Stromal cell of bone marrow (primary cell): Measurements from ENCODE around the gene VRK1.
A peak's percentile ranks its signal among the peaks of the same experiment; 100 is the strongest.

Experiments used
- DNase-seq: peaks from one replicate; pipeline ENCODE4 v3.0.0-alpha.2; 2012; ENCODE audit warnings: low read depth

VRK1 gene

GRCh38 chr14:96826818-96827217 lies 29.6 kb downstream of the VRK1 start:
- DNase-seq = no peak

GRCh38 chr14:96827290-96827689 lies 30.1 kb downstream of the VRK1 start:
- no peak for DNase-seq

GRCh38 chr14:96829791-96830190 lies 32.6 kb downstream of the VRK1 start:
- no peak for DNase-seq

GRCh38 chr14:96830946-96831345 lies 33.8 kb downstream of the VRK1 start:
- no peak for DNase-seq

DNA sequence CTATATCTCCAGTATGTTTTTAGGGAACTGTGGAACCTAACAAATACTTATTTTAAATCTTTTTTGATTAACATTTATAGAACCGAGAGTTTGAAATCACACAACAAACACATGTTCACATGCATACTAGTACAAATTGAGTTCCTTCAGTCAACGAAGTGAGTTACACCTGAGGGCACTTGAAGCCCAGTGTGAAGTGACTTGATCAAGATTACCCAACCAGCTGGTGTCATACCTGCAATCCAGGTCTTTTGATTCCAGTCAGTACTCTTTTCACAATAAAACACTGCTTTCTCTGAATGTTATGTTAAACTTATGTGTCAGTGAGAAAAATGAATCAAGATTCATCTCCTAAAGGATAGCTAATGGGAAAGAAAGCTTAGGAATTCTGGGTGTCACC lies 35.2 kb downstream of the VRK1 start:
- DNase-seq = no peak

GRCh38 chr14:96838449-96838848 lies 41.3 kb downstream of the VRK1 start:
- DNase-seq = no peak

DNA sequence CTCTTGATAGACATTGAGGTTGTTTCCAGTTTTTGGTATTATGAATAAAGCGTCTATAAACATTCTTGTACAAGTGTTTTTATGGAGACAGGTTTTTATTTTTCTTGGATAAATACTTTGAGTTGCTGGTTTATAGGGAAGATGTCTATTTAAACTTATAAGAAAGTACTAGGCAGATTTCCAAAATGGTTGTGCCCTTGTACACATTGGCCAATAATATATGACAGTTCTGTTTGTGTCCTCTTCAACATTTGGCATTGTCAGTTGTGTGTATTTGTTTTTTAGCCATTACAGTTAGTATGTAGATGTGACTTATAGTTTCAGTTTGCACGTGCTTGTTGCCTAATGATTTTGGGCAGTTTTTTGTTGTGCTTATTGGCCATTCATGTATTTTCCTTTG lies 42.1 kb downstream of the VRK1 start:
- DNase-seq = no peak

DNA sequence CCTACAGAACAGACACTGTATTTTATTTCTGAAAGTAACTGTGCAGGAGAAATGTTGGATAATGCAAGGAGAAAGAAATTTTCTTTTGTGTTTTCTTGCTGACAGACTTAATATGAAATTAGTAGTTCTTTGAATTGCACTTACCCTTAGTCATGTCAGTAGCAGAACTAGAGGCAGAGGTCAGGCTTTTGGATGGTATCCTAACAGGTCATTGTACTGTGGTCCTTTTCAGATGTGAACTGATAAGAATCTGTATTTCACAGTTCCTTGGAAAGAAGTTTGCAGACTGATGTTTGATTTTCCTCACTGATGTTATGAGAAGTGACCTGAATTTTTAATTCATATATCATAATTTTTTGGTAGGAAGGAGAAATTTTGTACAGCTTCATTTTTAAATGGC lies 46.0 kb downstream of the VRK1 start:
- no peak for DNase-seq

DNA sequence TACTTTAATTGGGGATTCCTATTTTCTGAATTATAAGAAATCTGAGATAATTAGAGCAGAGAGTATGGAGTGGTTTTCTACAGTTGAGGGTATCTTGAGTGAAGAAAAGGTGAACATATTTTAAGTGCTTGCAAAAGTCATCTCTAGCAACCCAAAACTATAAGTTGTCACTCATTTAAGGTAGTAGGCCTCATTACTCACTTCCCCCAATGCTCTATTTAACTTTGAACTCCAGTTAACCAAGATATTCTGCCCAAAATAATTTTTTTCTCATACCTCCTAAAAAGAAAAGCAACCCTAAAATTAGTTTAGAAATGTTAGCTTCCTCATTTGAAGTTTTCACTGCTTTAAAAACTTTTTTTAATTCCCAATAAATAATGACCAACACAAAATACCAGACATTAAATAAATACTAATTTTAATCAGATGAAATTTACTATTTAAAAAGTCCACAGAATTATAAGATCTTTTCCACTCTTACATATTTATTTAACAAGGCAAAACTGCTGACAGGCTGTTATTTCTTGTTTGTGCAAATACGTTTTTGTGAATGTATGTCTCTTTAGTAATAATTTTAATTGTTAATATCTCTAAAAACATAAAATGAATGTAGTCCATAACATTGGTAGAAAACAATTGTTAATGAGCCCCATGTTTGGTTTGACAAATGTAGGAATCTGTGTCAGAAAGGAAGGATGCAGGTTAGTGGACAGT lies 47.8 kb downstream of the VRK1 start:
- DNase-seq = no peak

DNA sequence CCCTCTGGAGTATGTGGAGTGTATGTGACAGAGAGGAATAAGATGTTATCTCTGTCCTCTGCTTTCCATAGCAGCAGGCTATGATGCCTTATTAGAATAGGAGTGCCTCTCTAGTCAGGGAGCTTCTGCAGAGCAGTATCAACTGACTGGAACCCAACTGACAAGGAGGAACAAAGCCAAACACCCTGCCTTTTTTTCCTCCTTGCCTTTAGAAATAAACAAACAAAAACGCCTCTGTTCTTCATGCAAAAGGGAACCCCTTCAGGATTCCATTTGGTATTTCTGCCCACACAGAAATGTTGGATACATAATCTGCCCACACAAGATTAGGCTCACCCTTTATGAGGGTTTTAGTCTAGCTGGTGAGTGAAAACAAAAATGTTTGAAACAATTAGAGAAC lies 50.3 kb downstream of the VRK1 start:
- no peak for DNase-seq

DNA sequence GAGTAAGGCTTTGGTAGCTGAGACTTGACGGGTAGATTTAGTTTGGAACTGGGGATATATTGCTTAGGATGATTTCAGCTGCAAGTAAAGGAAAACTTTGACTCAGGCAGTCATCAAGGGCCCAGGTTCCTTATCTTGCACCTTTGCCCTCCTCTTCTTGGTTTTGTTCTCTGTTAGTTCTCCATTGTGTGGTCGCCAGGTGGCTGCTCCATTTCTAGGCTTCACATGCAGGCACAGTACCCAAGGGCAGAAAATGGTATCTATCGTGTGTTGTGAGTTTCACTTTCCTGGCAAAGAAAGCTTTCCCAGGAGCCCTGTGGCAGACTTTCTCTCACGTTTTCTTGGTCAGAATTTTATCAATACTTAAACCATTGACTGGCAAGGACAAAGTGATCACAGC lies 50.8 kb downstream of the VRK1 start:
- no peak for DNase-seq

DNA sequence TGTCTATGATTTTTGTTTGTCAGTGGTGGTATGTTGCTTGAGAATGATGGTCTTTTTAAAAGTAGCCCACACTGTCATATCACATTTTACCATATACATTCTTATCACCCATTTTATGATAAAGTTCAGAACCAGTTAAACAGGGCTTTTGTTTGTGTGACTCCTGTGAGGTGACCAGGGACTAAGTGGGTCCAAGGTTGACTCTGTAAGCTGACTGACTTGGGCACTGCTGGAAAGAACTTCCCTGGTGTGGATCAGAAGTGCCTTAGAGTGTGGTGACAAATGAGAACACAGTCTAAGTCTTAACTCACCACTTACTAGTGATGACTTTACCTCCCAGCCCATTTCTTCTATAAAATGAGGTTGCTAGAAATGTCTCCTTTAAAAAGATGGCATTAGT lies 52.6 kb downstream of the VRK1 start:
- DNase-seq = no peak

GRCh38 chr14:96851694-96852381 lies 54.7 kb downstream of the VRK1 start:
- DNase-seq = no peak

DNA sequence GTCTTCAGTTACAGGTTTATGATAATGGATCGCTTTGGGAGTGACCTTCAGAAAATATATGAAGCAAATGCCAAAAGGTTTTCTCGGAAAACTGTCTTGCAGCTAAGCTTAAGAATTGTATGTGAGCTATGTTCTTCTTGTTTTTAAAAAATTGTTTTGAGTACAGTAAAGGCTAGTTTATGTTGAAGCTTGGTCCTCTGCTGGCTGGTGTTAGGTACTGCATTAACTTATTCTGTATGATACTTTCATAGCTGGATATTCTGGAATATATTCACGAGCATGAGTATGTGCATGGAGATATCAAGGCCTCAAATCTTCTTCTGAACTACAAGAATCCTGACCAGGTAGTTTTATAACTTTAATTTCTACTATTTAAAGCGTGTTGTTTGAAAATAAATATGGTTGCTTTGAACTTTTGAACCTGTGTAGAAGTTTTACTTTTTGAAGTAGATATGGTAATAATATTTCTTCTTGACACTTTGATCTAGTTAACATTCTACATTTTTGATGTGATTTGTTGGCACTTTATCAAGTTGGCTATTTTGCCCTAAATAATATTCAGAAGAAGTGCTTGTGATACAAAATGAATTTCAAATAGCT lies 55.7 kb downstream of the VRK1 start:
- peak; percentile 44 for DNase-seq

DNA sequence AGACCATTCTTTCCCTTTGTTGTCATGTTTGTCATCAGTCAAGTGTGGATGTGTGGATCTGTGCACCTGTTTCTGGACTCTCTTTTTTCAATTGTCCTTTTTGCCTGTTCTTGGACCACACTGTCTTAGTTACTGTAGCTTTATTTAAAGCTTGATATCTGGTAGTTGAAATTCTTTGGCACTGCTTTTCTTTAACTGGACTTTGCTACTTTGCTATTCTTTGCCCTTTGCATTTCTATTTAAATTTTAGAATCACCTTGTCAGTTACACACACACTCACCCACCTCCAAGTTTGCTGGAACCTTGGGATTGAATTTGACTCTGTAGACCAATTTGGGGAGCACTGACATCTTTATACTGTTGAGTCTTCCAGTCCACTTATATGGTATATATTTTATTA lies 61.5 kb downstream of the VRK1 start:
- no peak for DNase-seq

DNA sequence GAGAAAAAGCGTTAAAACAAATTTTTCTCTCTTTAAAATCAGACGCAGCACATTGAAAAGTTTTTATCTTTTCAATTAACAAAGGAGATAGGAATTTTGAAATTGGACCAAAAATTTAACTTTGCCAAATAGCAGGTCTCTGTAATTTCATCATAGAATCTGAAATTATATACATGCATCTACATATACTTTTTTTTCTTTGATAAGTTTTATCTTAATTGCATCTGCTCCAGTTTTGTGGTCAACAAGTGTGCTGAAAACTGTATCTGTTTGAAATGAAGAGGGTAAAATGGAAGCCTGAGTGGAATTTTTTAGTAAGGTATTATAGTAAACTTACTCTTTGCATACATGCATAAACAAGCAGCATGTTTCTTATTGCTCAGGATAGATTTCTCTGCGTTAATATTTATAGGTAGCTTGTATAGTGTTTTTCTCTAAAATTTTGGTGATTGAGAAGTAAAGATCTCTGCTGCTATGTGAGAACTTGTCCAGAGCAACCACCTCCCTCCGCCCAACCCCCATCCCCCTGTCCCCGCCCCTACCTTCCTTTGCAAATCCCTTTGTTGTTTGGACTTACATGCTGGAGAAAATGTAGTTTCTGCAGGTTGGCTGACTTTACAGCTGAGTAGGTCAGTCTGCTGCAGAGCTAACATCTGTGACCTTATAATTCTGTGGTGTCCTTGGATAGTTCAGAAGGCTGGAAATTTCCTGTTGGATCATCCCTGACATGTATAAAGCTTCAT lies 64.6 kb downstream of the VRK1 start:
- DNase-seq = no peak

GRCh38 chr14:96863327-96863985 lies 66.3 kb downstream of the VRK1 start:
- no peak for DNase-seq

- DNase-seq = no peak
Measured at GRCh38 chr14:96863986-96864330, 66.8 kb downstream of the VRK1 start.

- no peak for DNase-seq
Measured at GRCh38 chr14:96867634-96868033, 70.5 kb downstream of the VRK1 start.

DNA sequence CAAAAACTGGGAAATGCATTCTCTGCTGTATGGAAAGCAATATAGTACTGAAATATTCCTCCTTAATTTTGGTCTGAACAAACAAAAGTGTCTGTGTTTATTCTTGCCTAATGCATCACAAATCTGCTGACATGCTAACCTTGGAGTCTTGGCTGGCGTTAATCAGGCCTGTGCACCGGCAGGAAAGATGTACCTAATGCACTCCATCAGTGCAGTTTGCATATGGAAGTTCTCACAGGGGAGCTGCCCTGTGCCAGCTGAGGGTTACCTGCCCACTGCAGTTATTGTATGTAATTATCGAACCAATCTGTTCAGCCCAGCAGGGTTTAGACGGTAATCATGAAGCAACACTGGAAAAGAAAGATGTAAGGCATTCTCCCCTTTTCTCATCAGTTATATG lies 76.9 kb downstream of the VRK1 start:
- no peak for DNase-seq

- no peak for DNase-seq
Measured at GRCh38 chr14:96876747-96877146, 79.6 kb downstream of the VRK1 start.

DNA sequence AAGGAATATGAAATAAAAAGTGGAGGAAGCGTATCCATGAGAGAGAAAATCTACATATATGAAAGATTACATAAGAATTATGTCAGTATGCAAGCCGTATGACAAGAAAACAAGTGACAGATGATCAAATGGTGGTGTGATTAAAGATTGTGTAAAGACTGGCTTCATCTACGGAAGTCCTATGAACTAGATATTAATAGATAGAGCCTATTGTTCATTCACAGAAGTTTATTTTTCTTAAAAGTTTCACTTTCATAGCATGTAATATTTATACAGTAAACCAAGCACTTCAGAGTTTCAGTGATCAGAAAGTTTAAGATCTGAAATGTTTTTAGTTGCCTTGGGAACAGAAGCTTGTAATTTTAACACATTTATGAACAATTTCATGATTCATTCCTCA lies 84.5 kb downstream of the VRK1 start:
- DNase-seq = no peak
